CD4-positive, alpha-beta T cell treated with Interleukin-15 for 1 hour (primary cell): Measurements from ENCODE around the gene CORO6.

Experiments used
- DNase-seq: peaks from one replicate; pipeline ENCODE4 v3.0.0-alpha.2; 2020

The CORO6 gene

DNA sequence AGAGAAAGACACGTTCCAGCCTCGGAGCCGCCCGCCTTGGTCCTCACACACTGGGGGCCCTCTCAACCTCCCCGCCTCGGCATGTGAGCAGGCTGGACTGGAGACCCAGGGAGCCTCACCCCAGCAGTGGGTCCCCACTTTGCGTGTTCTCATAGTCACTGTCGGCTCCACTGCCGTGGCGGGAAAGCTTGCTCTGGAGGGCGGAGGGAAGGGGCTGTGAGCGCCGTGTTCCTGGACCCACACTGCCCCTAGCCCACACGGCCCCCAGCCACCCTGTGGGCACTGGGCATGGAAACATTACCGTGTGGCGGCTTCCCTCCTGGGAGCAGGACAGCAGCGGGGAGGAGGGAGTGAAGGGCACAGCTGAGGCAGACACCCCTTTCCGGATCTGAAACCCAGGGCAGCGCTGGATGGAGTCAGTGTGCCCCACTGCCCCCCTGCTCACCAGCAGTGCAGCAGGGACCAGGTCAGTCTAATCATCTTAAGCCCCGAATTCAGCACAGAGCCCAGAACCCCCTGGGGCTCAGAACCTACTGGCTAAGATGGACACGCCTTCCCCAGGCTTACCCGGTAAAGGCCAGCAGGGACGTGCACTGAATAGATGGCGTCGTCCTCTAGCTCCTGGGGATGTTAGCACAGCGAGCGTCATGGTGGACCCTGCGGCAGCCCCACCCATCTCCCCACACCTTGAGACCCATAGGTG lies 47.0 kb downstream of the CORO6 start:
- no peak for DNase-seq

DNA sequence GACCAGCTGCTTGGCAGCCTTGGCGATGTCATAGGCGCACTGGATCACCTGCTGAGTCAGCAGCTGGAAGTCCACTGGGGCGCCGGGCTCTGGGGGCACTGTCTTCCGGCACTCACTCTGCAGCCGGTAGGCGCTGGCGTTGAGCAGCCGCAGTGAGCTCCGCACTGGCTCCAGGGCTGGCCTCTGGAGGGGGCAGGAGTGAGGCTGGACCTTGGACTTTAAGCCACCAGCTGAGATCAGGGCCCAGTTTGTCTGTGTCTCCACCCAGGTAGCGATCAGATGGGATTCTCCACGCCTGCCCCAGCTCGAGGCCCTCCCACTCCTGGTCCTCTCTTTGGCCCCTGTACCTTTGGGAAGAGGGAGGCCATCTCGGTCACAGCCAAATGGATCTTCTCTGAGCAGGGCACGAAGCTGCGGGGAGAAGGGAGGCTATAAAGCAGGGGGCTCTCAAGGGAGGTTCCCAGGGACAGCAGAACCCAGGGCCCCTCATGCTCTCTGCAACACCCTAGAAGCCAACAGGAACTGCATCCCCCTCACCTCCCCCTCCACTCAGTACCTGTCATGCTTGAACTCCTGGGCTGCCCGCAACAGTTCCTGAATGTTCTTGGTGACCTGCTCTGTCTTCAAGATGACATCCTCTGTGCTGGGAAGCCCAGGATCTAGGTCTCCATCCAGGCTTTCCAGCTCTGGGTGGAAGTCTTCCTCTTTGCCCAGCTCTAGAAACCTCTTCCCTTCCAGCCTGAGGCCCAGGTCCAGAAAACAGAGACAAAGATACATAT lies 47.8 kb downstream of the CORO6 start:
- no peak for DNase-seq

DNA sequence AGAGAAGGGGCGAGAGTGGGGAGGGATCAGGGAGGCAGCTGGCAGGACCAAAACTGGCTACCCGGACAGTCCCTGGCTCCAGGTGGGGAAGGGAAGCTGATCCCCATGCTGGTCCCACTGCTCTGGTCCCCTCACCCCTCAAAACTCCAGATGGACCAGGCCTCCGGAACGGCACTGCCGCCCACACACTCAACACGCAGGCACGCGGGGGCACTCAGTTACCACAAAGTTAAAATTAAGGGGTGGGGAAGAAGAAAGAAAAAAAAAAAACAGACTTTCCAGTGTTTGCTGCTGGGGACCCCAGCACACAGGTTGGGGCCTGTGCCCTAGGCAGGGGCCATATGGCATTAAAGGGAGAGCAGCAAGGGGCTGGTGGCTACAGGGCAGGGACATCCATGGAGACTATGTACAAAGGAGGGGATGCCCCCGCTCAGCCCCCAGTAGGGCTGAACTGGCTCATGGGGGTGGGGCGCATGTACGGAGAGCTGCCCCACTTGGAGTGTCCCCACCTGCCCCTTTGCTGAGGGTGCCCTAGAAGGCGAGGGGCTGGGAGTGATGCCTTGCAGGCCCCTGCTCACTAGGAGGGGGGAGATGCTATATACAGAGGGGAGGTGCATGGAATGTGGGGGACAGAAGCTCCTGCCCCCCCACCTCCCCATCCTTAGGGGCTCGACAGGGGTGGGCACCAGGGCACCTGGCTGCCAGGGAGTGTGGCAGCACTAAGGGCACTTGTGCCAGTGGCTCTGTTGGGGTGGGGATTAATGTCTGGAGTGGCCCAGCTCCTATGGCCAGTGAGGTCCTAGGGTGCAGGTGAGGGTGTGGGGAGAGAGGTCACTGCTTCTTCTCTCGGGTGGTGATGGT lies 48.6 kb downstream of the CORO6 start:
- peak; percentile 10 for DNase-seq

DNA sequence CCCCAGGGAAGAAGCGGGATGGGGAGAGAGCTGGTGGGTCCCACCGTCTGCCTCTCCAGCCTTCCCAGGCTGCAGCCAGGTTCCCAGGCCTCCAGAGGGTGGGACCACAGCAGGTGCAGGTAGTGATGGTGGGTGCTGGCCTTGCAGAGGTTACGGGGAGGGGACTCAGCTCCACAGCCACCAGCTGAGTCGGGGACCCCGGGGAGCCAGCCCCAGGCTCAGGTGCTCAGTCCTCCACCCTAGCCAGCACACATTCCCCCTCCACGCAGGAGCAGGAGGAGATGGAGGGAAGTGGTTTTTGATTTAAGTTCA lies 49.2 kb downstream of the CORO6 start:
- peak; percentile 11 for DNase-seq

GRCh38 chr17:29572691-29573557 lies 49.8 kb downstream of the CORO6 start:
- DNase-seq = peak; percentile 56

GRCh38 chr17:29571883-29572681 lies 50.6 kb downstream of the CORO6 start:
- DNase-seq = peak; percentile 14

DNA sequence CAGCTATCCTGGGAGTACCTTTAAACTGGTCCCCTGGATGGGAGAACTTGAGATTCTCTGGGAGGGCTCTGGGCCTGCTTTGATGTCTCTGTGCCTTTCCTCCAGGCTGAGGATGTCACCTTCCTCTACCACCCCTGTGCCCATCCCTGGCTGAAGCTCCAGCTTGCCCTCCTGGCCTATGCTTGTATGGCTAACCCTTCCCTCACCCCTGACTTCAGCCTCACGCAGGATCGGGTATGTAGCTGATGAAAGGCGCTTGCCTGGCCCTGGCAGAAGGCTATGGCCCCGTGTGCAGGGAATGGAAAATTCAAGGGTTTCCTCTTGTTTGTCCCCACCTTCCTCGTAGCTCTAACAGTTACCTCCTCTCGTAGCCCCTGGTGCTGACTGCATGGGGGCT lies 51.2 kb downstream of the CORO6 start:
- peak; percentile 7 for DNase-seq

- DNase-seq = peak; percentile 8
Observed at GRCh38 chr17:29570521-29570920, 52.2 kb downstream of the CORO6 start.

GRCh38 chr17:29569245-29569950 lies 53.3 kb downstream of the CORO6 start:
- DNase-seq = no peak

GRCh38 chr17:29568331-29569244 lies 54.1 kb downstream of the CORO6 start, which contains the start of gene TP53I13:
Gene TP53I13 (plus strand): TSS chr17:29568701. CDS start chr17:29568759, 58 bp downstream.
- DNase-seq = peak; percentile 89

GRCh38 chr17:29567554-29568330 lies 55.0 kb downstream of the CORO6 start:
- peak; percentile 77 for DNase-seq

- DNase-seq = no peak
Observed at GRCh38 chr17:29567304-29567553, 55.5 kb downstream of the CORO6 start.

DNA sequence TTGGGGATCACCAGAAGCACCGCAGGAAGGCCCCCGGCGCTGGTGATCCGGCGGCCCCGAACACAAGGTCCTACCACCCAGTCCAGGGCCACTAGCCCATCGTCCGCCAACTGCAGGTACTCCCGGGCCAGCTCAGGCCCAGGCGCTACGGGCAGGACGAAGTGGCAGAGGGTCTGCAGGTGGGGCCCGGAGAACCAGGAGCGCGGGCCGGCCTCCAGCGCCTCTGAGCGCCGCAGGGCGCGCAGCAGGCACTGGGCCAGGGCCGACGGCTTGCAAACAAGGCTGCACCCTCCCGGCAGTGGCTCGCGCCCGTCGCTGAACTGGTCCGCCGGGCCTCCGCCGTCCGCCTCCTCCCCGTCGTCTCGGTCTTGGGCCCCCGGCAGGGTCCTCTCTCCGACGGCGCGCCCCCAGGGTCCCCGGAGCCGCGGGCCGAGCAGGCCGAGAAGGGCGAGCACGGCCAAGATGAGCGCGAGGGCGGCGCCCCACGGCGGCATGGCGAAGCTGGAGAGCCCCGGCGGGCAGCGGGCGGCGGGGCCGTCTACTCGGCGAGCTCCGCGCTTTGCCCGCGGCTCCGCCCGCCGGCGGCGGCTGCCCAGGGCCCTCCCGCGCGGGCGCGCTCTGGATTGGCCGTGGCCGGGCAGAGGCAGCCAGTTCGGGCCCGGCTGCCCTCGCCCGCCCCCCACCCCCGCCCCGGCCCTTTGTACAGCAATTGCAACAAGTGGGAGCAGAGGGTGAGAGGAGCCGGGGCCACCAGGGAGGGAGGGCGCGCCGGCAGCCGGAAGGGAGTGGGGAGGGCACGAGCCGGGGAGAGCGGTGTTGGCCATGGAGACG lies 56.0 kb downstream of the CORO6 start, which contains the start of gene ABHD15:
TSS of gene ABHD15 (minus strand) at position 565 of the 831 bp plus-strand sequence. CDS start at position 494, 71 bp downstream.
- peak; percentile 60 for DNase-seq

DNA sequence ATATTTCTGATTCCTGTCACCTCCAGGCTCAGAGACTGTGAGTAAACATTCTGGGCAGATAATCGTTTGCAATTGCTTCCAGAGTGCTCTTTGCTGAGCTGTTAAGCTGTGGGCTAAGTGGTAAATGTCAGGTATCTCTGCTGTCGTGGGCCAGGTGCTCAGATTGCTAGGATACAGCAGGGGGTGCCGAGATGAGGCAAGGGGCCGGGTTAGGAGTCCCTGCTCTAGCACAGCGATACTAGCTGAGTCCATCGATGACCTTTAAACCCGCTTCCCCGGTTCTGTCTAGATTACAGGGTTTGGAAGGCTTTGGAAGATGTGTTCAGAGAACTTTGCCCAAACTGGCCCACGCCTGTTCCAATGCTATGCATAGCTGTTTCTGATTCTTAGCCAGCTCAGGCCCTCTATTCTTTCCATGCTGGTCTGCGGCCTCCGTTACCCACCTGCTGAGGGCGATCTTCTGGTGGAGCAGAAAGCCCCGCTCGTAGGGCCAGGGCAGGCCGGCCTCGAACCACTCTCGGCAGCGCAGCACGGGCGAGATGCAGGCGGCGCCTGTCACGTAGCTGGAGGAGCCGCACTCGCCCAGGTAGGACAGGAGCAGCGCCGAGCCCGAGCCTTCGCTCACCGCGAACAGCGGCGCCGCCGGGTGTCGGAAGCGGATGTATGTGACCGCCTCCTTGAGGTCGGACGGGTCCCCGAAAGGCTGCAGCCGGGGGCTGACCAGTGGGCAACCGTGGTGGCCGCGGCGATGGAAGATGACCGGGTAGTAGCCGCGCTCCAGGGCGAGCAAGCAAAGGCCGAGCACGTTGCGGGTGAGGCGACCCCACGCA lies 56.9 kb downstream of the CORO6 start:
- peak; percentile 60 for DNase-seq
